ENCODE results near the gene KRTAP9-1.

GRCh38 chr17:41150026-41150425, 39.7 kb upstream of the KRTAP9-1 start:
- TF ChIP-seq CTCF (conservative IDR thresholded peaks at IDR 0.05) (no peak), EZH2 (IDR thresholded peaks at IDR 0.05; ENCODE audit: low read depth) (no peak)
